ENCODE results near the gene PCGF1.

DNA sequence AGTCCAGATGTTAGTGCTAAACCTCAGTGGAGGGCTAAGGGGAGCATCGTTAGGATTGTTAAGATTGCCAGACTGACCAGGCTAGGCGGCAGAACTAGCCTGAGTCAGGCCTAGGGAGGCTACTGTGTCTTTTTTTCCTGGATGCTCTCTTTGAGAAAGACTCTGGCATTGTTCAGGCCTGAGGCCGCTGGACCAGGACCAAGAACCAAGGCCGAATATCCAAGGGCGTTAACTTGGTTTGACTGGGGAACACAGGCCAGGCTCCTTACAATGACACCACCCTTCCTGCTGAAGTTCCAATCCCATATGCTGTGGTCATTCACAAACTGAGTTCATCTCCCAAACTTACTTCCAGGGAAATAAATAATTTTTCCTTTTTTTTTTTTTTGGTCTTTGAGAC lies 32.8 kb upstream of the PCGF1 start:
- TF ChIP-seq, protein P1, sequence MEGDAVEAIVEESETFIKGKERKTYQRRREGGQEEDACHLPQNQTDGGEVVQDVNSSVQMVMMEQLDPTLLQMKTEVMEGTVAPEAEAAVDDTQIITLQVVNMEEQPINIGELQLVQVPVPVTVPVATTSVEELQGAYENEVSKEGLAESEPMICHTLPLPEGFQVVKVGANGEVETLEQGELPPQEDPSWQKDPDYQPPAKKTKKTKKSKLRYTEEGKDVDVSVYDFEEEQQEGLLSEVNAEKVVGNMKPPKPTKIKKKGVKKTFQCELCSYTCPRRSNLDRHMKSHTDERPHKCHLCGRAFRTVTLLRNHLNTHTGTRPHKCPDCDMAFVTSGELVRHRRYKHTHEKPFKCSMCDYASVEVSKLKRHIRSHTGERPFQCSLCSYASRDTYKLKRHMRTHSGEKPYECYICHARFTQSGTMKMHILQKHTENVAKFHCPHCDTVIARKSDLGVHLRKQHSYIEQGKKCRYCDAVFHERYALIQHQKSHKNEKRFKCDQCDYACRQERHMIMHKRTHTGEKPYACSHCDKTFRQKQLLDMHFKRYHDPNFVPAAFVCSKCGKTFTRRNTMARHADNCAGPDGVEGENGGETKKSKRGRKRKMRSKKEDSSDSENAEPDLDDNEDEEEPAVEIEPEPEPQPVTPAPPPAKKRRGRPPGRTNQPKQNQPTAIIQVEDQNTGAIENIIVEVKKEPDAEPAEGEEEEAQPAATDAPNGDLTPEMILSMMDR (IDR thresholded peaks at IDR 0.05), result no peak
- TF ChIP-seq POLR2AphosphoS5 (IDR thresholded peaks at IDR 0.05), result no peak
